ELR (cell line): ENCODE measurements around the gene PPP3R1.
A peak's percentile ranks its signal among the peaks of the same experiment; 100 is the strongest.
"Not testable (repeated sequence)": the region's sequence is repeated elsewhere in the genome, so short reads cannot be mapped to it uniquely, and the experiment has no call there.

Experiments used
- DNase-seq: peaks from one replicate; pipeline ENCODE4 v3.0.0-alpha.2; 2015; ENCODE audit warnings: low read depth

PPP3R1 gene

DNA sequence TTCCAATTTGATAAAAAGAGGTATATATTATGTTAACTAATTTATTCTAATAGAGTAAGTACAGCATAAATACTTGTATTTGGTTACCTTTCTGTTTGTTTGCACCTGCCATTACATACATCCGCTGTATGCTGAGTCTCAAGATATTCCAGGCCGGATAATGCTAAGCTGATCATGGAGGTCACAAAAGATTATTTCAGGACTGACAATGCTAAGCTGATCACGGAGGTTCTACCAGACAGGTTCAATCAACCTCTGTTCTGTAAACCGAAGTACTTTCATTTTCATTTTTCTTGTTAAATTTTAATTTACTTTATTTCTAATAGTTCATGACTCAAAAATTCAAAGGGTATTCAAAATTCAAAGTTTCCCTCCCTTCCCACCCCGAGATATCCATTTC, 63.5 kb downstream of the PPP3R1 start:
- DNase-seq: no peak

DNA sequence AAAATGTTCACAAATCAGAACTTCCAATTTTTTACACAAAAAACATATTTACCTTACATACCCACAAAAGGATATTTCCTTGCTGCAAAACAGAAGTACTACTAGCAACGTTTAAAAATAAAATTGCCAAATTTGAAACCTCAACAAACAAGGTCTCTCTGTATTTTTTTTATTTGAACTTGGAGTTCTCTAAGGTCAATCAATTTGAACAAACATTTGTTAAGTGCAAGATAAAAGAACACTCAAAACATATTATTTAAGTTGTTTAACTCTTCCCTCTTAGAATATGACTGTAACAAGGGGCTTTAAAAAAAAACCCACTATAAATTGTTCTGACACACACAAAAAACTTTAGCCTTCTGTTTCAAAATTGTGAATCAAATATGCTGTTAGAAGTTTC, 65.0 kb downstream of the PPP3R1 start:
- DNase-seq: no peak

DNA sequence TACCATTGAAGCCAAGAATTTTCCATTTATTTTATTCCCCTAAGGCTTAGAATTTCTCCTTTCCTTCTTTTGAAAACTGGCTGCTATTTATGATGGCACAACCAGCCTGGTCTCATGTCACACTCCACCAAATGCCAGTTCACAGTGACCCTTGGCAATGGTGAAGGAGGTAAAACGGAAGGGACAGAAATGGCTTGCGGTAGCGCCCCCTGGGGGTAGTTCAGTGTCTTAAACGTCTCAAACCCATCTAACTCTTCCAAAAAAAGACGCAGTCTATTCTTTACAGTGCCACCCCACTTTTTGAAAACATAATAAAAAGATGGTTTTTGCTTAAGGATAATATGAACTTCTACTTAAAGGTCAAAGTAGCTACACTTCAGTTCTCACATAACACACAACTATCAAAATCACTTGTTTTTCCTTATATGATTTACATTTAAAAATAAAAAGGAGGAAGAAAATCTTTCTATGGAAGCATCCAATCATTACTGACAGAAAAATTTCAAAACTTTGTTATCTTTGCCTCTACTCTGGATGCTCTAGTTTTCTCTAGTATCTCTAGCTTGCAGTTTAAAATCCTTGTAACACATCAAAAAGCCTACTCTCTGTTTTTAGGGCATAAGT, 66.7 kb downstream of the PPP3R1 start:
- peak; percentile 73 for DNase-seq

DNA sequence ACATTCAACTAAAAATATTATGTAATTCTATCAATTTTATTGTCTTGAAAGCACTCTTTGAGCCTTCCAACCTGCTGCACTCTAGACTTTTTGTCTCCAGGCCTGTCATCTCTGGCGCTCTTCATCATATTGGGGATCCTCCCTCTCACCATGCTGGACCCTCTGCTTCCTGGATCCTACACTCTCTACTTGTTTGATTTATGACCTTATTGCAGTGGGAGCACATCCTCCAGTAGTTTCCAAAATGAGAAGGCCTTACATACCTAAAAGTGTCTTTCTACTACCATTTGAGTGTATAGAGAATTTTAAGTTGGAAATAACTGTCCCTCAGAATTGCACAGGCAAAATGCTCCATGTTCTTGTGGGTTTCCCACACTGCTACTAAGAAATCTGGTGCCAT, 69.4 kb downstream of the PPP3R1 start:
- no peak for DNase-seq

DNA sequence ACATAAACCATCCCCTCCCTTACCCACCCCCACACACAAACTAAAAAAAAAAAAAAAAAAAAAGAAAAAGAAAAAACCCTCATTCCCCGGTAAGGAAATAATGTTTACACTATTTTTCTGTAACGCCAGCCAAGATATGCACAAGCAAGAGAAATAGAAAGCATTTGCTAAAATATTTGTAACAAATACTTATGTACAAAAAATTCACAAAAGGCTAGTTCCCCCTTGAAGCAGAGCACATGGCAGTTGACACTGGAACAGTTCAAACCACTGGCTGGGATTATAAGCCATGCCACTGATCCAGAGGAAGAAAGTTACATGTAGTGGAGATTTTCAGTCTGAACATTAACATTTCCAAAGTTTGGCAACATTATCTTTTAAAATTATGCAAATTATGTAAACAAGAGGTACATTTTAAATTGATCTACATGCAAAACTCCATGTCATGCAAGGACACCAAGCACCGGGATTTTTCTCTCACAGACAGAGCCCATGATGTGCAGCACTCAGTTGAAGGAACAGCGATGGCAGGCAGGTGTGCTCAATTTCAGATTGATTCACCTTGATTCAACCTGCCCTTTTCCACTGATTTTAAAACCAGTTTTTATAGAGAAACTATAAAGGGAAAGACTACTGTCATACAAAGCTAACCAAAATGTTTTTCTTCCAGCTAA, 73.2 kb downstream of the PPP3R1 start:
- no peak for DNase-seq

DNA sequence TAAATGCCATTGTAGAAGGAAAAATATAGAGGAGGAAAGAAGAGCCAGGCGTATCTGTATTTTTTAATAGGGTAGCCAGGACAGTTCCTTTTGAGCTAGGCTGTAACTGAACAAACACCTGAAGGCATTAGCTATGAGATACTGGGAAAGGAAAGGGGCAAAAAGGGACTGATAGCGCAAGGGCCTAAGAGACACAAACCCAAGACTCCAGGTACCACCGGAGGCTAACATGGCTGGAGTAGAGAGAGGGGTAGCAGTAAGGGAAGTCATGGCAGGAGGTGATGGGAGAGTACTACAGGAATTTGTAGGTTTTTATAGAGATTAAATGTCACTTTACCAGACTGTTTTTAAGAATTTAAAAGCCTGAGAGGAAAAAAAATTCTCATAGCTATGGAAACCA, 73.9 kb downstream of the PPP3R1 start:
- no peak for DNase-seq

DNA sequence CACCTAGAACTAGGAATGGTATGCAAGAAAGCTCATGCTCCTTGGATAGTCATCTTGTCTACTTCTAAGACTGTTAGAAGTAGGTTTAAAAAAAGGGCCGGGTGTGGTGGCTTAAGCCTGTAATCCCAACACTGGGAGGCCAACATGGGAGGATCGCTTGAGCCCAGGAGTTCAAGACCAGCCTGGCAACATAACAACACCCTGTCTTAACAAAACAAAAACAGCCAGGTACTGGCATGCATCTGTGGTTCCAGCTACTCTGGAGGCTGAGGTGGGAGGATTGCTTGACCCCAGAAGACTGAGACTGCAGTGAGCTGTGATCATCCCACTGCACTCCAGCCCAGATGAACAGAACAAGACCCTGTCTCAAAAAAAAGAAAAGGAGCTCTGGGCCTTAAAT, 74.8 kb downstream of the PPP3R1 start:
- DNase-seq: no peak

DNA sequence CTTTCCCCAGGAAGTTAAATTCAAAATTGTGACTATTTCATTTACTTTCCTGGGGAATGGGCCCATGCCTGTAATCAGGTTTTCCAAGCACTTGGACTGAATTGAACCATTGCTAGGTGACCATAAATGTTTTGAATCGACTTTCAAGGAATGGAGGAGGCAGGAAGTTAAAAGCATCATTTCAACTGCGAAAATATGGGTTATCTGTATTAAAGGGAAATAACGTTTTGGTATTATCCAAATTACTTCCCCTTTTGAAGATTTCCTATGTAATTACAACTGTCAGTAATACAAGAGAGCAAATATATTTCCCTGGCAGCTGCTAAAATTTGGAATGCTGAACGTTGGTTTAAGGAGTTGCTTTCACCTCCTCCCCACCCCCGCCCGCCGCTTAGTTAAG, 75.7 kb downstream of the PPP3R1 start:
- DNase-seq: no peak

DNA sequence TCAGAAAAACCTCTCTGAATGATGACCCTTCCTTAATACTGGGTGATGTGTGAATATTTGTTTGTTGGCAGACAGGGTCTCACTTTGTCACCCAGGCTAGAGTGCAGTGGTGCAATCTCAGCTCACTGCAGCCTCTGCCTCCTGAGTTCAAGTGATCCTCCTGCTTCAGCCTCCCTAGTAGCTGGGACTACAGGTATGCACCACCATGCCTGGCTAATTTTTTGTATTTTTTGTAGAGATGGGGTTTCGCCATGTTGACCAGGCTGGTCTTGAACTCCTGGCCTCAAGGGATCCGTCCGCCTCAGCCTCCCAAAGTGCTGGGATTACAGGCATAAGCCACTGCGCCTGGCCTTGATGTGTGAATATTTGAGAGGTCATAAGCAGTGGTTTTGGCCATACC, 77.1 kb downstream of the PPP3R1 start:
- DNase-seq: not testable (repeated sequence)

DNA sequence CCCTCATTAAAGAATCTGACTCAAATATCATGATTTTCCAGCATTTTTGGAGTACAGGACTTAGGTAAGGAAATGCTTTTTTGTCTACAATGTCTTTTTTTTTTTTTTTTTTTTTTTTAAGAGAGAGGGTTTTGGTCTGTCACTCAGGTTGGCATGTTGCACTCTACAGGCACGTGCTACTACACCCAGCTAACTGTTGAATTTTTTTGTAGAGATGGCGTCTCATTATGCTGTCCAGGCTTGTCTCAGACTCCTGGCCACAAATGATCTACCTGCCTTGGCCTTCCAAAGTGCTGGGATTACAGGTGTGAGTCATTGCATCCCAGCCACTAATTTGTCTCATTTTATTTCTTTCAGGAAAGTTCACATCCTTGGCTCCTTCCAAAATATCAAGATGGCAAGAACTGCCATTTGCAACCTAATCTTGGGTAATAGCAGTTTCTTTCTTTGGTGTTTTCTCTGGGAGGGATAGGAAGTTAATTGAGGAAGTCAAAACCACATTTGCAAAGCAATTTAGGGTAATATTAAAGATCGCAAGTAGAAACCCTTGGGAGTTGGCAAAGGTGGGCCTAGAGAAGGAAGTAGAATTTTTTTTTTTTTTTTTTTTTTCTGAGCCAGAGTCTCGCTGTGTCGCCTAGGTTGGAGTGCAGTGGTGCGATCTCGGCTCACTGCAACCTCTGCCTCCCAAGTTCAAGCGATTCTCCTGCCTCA, 79.2 kb downstream of the PPP3R1 start:
- DNase-seq: no peak

DNA sequence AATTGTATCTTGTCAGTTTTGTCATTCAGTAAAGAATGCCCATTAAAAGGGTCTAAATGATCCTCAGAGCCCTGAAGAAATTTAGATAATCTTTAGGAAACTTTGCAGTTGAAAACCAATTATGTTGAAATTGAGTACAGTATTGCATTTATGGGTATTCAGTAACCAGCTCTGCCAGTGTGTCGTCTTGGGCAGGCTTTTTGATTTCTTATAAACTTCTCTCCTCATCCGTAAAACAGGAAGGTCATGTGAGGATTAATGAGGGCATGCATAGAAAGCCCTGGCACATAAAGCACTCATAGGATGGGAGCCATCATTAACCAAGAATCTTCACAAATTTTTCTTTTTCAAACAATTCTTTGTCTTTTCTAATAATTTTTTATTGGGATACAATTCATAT, 79.8 kb downstream of the PPP3R1 start:
- no peak for DNase-seq

DNA sequence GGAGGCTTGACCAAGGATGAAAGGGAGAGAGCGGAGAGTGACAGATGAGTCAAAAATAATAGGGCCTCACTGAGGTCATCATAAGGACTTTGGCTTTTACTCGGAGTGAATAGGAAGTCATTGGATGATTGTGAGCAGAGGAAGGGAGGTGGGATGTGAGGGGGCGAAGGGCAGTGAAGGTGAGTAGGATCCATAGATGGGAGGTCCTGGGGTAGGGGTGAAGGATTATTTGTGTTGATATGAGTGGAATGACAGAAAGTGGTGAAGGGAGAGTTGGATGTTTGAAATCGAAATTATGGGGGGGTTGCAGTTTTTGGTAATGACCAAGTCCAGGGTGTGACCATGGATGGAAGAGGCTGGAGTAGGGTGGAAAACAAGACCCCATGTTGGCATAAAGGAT, 80.6 kb downstream of the PPP3R1 start:
- DNase-seq: no peak

DNA sequence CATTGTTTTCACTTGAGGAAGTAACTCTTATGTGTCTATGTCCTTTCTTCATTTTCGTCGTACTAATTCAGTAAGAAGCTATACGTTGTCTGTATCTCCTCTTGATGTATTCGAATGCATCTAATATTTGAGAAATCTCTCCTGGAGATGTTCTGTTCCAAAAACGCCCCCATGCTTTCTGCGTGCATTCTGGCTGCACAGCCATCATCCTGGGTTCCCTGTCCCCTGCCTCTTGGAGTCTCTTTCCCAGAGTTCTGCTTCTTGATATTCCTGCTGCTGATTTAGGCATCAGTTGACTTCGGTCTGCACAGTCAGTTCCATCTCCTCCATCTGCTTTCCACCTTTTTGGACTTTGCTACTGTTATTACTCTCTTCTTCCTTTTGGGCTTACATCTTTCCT, 81.2 kb downstream of the PPP3R1 start:
- no peak for DNase-seq

DNA sequence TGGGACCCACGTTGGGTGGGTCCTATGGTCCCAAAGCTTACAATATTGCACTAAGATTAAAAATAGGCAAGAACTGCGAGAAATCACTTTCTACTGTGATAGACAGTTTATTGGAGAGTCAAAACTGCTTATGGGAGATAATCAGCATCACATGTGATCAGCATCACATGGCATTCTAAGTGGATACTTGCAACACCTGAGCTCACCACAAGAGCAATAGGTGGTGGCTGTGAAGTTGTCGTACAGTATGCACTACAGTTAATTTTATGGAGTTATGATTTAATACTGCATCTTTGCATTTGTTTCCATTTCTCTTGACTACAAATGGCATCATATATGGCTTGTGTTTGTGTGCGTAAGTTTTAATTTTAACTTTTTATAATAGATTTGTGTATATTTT, 83.0 kb downstream of the PPP3R1 start:
- DNase-seq: peak; percentile 29

DNA sequence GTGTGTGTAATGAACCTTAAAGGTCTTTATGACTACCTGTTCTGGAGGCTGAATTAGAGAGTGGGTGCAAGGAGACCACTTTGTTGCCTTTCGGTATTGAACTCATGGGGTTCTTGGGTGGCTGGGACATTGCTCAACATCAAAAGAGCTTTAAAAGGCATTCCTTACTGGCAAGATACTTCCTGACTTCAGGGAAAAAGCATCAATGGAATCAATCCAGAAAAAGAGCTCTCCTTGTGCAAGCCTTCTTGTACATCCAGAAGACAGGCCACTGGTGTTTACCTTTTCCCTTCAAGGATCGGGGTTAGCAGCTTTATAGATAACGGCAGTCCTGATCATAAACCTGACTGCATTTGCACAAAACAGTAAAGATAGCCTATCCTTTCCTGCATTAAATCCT, 85.1 kb downstream of the PPP3R1 start:
- no peak for DNase-seq

DNA sequence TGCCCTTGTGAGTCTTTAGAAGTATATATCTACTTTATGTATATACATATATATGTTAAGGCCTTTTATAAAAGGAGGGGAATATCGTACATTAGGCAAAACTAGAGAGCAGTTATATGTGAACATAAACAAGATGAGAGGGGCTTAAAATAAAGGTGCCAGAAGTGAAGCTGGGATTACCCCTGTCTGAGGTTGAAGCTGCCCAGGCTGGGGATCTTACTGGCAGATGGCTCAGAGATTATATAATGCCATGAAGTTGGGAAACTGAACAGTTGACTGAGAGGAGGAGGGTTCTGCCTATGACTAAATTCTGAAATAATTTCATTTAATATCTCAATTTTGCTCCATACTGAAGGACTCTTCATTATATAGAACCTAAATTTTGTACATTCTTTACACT, 88.7 kb downstream of the PPP3R1 start:
- no peak for DNase-seq

DNA sequence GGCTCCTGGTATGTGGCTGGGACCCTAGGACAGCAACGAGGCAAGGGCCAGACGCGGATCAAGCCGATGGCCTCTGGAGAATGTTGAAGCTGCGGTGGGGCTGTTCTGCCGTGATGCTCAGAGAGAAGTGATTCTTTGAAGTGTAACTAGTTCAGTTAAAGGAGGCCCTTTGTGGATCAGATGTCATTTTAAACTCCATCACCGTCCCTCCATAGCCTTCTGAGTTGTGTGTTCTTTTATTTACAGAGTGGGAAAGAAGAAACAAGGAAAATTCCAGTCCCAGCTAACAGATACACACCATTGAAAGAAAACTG, 94.2 kb downstream of the PPP3R1 start:
- no peak for DNase-seq

DNA sequence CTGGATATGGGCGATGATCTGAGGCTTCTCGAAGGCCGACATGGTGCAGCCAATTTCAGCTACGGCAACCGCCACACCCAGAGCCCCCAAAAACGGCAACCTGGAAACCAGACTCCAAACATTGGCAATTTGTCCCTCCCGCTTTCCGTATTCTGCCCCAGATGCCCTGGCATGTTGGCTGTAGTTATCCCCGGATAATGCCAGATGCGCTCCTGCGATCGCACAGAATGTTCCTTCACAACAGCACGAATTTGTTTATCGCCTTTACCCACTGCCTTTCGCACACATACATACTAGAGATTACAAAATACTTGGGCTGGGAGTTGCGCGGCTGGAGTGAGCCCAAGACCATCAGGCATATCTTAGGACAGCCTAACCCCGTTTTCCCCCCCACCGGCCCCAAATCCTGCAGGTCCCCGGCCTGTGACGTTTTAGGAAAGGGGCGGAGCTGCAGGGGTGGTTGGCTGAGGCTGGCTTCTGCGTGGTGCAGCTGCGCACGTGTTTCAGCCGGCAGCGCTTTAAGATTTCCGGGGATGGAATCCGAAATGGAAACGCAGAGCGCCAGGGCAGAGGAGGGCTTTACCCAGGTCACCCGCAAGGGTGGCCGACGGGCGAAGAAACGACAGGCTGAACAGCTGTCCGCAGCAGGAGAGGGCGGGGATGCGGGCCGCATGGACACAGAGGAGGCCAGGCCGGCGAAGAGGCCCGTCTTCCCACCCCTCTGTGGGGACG, 94.8 kb downstream of the PPP3R1 start, which contains the start of gene PNO1:
Gene PNO1, plus strand, starts transcription at position 487 of the 732 bp plus-strand sequence. Its CDS starts 47 bp downstream, at position 534.
- DNase-seq: peak; percentile 98

DNA sequence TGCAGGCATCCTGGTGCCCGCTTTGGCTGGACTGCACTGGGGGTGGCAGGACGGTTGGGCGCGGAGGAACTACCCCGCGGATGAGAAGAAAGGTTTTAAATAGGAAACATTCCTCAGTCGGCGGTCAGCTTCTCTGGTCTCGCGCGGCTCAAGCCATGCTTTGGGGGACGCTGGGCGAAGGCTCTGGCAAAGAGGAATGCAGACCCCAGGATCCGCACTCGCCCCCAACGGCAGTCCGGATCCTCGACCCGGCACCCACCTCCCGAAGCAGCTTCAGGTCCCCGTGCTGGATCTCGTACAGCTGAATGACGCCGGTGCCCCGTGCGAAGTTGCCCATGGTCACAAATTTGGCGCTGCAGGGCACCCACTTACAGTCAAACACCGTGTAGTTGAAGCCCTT, 95.3 kb downstream of the PPP3R1 start:
- DNase-seq: peak; percentile 60

DNA sequence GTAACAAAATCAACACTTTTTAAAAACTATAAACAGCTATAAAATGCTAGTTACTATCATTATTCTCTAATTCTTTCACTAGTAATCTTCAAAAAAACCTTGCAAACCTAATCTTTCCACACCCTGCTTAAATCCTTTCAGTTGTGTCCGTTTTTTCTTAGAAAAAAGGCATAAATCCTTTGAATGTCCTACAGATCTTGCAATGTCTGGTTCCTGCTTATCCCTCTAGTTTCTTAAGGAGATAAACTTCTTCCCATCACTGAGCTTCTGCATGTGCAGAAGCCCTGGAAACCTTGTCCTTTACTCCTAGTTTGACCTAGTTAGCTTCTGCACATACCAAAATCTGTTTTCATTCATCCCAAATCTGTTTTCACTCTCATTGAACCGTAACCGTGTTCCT, 95.9 kb downstream of the PPP3R1 start:
- DNase-seq: no peak

DNA sequence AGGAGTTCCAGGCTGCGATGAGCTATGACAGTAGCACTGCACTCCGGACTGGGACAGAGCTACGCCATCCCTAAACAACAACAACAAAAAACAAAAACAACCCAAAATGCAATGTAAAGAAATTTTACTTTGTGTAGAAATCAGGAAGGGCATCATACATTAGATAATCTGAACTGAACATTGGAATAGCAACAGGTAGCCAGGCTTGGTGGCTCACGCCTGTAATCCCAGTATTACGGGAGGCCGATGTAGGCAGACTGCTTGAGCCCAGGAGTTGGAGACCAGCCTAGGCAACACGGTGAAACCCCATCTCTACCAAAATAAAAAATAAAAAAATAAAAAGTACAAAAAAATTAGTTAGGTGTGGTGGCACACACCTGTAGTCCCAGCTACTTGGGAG, 96.7 kb downstream of the PPP3R1 start:
- DNase-seq: no peak

DNA sequence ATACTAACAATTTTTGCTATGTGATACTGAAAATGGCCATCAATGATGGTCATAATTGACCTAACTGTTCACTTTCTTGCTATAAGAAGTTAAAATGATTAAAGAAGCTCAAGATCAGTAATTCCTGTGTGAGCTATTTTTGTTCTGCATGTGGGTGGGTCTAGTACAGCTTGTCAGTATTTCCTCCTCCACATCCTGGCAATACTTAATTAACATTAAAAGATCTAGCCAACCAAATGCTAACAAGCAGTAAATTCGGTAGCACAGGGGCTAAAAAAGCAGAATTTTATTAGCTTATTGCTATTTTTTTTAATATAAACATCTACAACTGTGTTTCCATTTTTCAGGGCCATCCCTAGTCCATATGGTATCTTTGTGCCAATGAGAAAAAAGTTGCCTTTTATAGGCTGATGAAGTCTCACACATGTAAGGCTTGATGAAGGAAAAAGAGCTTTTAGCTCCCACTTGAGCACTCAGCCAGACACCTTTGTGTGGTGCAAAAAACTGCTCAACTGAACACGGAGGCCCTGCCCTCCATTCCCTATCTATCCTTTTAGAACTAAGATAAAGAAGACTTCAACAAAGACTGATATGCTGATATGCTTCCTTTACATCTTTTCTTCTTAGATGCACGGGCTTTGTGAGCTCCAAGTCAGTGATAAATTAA, 99.5 kb downstream of the PPP3R1 start:
- no peak for DNase-seq
